ENCODE results near the gene ADAMTS8. TPM values are rescaled to one million over a fixed set of nuclear protein-coding genes. Genes with fewer than 3 reads are reported as not detected.

The ADAMTS8 gene
- total RNA-seq, 4 donors from 2014 or later: 1.2 to 7.3 (median 4.6) TPM

DNA sequence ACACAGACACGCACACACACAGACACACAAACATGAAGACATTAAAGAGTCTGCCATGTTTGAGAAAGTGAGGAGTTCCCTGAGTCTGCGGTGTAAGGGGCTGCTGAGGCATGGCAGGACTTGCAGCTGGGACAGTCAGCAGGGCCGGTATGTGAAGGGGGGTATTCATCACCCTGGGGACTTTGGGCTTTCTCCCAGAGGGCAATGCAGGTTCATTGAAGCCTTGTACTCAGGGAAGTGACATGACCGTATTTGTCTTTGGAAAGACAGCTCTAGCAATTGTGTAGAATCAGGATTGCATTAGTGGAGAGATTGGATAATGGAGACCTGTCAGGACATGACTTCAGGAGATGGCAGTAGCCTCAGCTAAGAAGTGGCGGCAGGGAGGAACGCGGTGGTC is 9.4 kb upstream of the ADAMTS8 start:
- H3K4me3 ChIP-seq: no peak overlapping the region
- H3K9me3 ChIP-seq: no peaks in the 10 kb centered on the region
- no peak for TF ChIP-seq POLR2A (IDR thresholded peaks at IDR 0.05)
- TF ChIP-seq CTCF (IDR thresholded peaks at IDR 0.05): no peak
- H3K27me3 ChIP-seq: no peaks in the 10 kb centered on the region
- no peak overlapping the region for H3K27ac ChIP-seq
- H3K36me3 ChIP-seq: no peaks in the 10 kb centered on the region
- no peaks in the 10 kb centered on the region for H3K4me1 ChIP-seq
- DNase-seq: no peak
- intact Hi-C loops (cut with DNase I; ENCODE audit: low total_unique reads): no loop called here

DNA sequence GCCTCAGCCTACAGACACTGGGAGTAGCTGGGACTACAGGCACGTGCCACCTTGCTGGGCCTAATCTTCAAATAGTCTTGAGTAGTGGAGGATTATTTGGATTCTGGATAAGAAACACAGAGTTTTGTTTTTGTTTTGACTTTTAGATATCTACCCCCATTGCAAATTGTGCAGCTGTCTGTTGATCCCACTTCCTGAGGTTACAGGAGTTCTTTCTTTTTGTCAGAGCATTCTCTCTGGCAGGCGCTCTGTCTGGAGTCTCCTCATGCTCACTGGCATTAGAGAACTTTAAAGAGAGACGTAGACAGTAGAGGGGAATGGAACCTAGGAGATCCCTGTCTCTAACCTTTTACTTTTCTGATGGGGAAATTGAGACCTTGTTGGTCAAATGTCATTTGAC is 7.8 kb upstream of the ADAMTS8 start:
- Histone ChIP-seq H3K9me3 (no peaks in the 10 kb centered on the region), H3K4me3 (no peak overlapping the region), H3K27ac (no peak overlapping the region), H3K4me1 (no peaks in the 10 kb centered on the region), H3K36me3 (no peaks in the 10 kb centered on the region), H3K27me3 (no peaks in the 10 kb centered on the region)
- intact Hi-C loops (cut with DNase I; ENCODE audit: low total_unique reads): no loop called here
- no peak for DNase-seq
- TF ChIP-seq CTCF (IDR thresholded peaks at IDR 0.05): no peak
- no peak for TF ChIP-seq POLR2A (IDR thresholded peaks at IDR 0.05)

- intact Hi-C loops (cut with DNase I; ENCODE audit: low total_unique reads): no loop called here
- DNase-seq: no peak
- no peak overlapping the region for H3K4me3 ChIP-seq
- H3K9me3 ChIP-seq: no peaks in the 10 kb centered on the region
- no peak for TF ChIP-seq CTCF (IDR thresholded peaks at IDR 0.05)
- TF ChIP-seq POLR2A (IDR thresholded peaks at IDR 0.05): no peak
- no peak overlapping the region for H3K27ac ChIP-seq
- no peaks in the 10 kb centered on the region for H3K27me3 ChIP-seq
- no peaks in the 10 kb centered on the region for H3K36me3 ChIP-seq
- H3K4me1 ChIP-seq: no peaks in the 10 kb centered on the region
Measured at GRCh38 chr11:130435671-130436070, 7.3 kb upstream of the ADAMTS8 start.

- DNase-seq: peak; percentile 73 to 78
- peak overlapping the region; percentile 65 to 68 for H3K27ac ChIP-seq
- intact Hi-C loops (cut with DNase I; ENCODE audit: low total_unique reads): loop anchor here (1.0 kb wide), 1 partner anchor 428 kb away; no protein-coding TSS in a partner anchor
Measured at GRCh38 chr11:130434521-130435223, 6.3 kb upstream of the ADAMTS8 start.

More at GRCh38 chr11:130434521-130435223, 6.3 kb upstream of the ADAMTS8 start:
- no peaks in the 10 kb centered on the region for H3K4me1 ChIP-seq
- no peaks in the 10 kb centered on the region for H3K36me3 ChIP-seq
- H3K27me3 ChIP-seq: no peaks in the 10 kb centered on the region
- peak overlapping the region; percentile 25 to 49 for H3K4me3 ChIP-seq
- TF ChIP-seq CTCF (IDR thresholded peaks at IDR 0.05) (peak; percentile 74 to 86 (median 84)), POLR2A (IDR thresholded peaks at IDR 0.05) (no peak)
- H3K9me3 ChIP-seq: no peaks in the 10 kb centered on the region
